Lower leg skin (tissue), 3 donors: ENCODE results near the gene CCNQ.

Experiments used
- POLR2A ChIP-seq, 2 donors: fragments of 450-650 bp; IDR thresholded peaks; one replicate each; pipeline ENCODE4 v1.6.1; 2016 to 2017; ENCODE audit warnings: antibody characterized with exemption in 2 of 2, mild to moderate bottlenecking in 1 of 2, moderate library complexity in 1 of 2
- TF ChIP-seq, protein P1 (sequence below), 3 donors: fragments of 450-650 bp; IDR thresholded peaks; one replicate each; pipeline ENCODE4 v1.5.1; 2016; ENCODE audit warnings: antibody characterized with exemption in 3 of 3, mild to moderate bottlenecking in 3 of 3, moderate library complexity in 2 of 3

- TF ChIP-seq, protein P1, sequence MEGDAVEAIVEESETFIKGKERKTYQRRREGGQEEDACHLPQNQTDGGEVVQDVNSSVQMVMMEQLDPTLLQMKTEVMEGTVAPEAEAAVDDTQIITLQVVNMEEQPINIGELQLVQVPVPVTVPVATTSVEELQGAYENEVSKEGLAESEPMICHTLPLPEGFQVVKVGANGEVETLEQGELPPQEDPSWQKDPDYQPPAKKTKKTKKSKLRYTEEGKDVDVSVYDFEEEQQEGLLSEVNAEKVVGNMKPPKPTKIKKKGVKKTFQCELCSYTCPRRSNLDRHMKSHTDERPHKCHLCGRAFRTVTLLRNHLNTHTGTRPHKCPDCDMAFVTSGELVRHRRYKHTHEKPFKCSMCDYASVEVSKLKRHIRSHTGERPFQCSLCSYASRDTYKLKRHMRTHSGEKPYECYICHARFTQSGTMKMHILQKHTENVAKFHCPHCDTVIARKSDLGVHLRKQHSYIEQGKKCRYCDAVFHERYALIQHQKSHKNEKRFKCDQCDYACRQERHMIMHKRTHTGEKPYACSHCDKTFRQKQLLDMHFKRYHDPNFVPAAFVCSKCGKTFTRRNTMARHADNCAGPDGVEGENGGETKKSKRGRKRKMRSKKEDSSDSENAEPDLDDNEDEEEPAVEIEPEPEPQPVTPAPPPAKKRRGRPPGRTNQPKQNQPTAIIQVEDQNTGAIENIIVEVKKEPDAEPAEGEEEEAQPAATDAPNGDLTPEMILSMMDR (IDR thresholded peaks at IDR 0.05): no peak
- TF ChIP-seq POLR2A (IDR thresholded peaks at IDR 0.05): no peak
Observed at GRCh38 chrX:153592091-153592833, 6.7 kb downstream of the CCNQ start.
